Measurements from ENCODE around the gene ABCB11.
"Not testable (repeated sequence)": the region's sequence is repeated elsewhere in the genome, so short reads cannot be mapped to it uniquely, and the experiment has no call there.

The ABCB11 gene

GRCh38 chr2:169041594-169041993, 10.5 kb upstream of the ABCB11 start:
- no peak for DNase-seq

DNA sequence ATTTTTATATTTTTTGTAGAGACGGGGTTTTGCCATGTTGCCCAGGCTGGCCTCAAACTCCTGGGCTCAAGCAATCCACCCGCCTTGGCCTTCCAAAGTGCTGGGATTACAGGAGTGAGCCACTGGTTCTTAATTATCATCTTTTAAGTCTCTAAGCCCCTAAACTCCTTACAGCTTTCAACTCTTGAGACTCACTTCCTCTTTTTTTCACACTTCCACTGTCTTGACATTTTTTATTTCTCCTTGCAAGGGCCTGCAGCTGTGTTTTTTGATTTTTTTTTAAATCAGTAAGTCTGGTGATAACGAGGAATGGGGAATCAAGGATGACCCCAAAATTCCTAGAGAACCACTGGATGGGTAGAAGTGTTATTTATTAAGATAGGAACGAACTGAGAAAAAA, 8.6 kb upstream of the ABCB11 start:
- no peak for DNase-seq

DNA sequence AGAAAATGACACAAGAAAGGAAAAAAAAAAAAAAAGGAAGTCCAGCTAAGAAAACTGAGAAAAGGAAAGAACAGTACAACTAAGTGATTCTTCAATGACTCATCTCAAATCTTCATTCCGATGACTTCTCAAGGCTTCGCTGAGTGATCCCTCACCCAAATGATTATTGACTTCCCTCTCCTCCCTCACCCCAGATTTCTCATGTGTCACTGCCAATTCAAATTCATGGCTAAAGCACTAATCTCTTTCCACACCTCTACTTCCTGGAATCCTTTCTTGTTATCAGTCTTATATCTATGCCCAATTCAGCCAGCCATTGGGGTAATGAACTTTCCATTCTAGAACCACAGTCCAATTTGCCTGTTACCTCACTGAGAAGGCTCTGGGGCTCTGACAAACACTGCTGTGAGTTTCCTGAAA, 7.2 kb upstream of the ABCB11 start:
- DNase-seq, result no peak

- DNase-seq, result no peak
Observed at GRCh38 chr2:169036736-169037440, 5.8 kb upstream of the ABCB11 start.

DNA sequence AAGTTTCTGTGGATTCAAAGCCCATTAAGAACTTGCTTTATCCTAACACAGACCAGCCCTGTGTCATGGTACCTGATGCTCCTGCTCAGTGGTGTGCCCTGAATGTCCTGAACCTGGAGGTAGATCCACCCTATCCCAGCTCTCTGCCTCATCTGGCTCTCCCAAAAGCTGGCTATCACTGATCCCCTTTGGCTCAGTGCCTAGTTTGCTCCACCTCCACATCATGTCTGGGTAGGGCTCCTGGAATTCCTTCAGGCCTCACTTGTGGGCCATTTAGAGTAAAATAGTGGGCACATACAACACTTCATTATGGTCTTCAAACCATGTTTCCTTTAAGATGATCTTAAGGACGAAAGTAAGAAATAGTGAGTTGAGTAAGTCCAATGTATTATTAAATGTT, 4.8 kb upstream of the ABCB11 start:
- no peak for DNase-seq

DNA sequence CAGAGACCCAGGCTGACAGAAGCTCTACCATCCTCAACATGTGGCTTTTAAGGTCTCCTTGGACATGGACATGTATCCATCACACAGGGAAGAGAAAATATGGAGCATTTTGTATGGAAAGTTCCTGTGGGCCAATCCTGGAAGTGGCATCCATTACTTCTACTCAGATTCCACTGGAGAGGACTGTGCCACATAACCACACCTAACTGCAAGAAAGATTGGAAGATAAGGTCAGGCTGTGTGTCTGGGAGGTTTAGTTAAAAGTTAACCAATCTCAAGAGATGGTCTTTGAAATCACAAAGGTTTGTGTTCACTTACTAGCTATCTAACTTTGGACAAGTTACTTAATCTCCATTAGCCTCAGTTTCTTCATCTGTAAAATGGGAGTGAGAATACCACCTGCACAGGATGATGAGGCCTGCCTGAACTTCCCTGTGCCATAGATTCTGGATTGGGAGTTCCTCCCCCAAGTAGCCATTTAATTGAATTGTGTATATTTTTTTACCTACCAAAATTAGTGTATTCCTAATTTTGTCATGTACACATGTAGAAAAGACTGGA, 3.9 kb upstream of the ABCB11 start:
- no peak for DNase-seq

GRCh38 chr2:169034256-169034655, 3.1 kb upstream of the ABCB11 start:
- DNase-seq, result no peak

GRCh38 chr2:169029341-169029740, 1.8 kb downstream of the ABCB11 start:
- no peak for DNase-seq

- DNase-seq, result no peak
Observed at GRCh38 chr2:169027234-169027633, 3.9 kb downstream of the ABCB11 start.

GRCh38 chr2:169026056-169026455, 5.1 kb downstream of the ABCB11 start:
- no peak for DNase-seq

DNA sequence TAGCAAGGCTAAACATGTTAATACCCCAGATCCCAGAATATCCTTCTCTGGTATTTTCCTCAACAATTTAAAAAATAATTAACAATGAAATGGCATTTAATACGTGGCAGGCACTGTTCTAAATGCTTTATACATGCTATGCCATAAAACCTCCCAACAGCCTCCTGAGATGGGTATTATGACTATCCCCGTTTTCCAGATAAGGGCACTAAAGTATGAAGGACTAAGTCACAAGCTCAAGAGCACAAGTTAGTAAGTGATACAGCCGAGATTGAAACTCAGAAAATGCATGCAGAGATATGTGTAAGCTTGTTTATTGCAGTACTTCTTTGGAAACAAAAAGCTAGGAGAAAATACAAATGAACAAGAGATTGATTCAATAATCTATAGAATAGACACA, 8.0 kb downstream of the ABCB11 start:
- DNase-seq, result no peak

- no peak for DNase-seq
Observed at GRCh38 chr2:169018390-169018789, 12.7 kb downstream of the ABCB11 start.

DNA sequence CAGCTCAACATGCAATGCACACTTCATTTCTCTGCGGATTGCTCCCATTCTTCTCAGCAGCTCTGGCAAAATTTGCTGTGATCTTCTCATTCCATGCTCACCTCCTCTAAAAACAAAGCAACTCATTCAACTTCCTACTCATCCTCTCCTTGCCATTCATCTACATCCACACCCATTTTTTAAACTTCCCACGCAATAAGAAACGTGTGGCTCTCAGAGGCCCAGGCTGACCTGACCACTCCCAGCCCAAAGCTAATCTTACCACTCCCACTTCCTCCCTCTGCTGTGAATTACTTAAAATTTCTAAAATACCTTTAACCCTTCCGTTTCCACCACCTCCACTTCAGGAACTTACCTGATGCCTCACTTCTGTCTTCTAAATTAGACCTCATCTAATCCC, 15.2 kb downstream of the ABCB11 start:
- DNase-seq, result no peak

DNA sequence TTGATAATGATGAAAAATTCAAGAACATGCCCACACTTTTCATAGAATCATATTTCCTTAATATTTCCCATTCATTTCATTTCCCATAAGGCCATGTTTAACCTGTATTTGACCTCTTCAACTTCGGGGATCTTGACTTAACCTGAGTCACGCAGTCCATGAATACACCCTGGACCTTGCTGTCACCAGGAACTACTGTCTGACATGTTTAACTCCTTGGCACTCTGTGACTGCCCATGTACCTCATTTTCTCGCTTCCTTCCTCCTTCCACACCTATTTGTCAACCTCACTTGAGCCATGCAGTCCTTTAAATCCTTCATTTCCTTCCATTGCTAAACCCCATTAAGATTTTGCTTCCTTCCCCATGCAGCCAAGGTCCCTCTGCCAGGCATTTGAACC, 16.3 kb downstream of the ABCB11 start:
- no peak for DNase-seq

DNA sequence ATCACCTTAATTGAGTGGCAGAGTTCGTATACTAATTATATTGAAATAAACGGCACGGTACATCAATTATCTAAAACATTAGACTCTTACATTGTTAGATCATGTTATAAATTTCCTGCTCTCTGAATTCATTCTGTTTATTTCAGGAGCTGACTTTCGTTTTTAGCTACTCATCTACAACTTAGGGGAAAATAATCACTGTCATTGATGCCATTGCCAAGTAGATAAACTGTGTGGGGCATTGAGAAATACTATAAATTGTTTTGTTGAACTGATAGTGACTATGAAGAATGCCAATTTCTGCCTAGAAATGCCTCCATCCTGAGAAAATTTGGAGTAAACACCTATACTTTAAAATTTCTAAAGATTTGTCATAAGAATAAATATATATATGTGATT, 17.5 kb downstream of the ABCB11 start:
- no peak for DNase-seq

GRCh38 chr2:169012812-169013627, 18.1 kb downstream of the ABCB11 start:
- no peak for DNase-seq

GRCh38 chr2:169012191-169012792, 18.8 kb downstream of the ABCB11 start:
- DNase-seq, result not testable (repeated sequence)

DNA sequence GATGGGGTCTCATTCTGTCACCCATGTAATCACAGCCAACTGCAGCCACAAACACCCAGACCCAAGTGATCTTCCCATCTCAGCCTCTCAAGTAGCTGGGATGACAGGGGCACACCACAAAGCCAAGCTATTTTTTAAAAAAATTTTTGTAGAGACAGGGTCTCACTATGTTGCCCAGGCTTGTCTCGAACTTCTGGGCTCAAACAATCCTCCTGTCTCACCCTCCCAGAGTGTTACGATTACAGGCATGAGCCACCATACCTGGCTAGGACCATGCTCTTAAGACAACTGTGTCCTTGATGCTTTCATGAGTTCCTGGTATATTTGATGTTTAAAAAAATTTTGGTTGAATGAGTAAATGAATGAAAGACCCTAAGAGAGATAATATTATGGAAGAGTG, 19.4 kb downstream of the ABCB11 start:
- DNase-seq, result no peak

DNA sequence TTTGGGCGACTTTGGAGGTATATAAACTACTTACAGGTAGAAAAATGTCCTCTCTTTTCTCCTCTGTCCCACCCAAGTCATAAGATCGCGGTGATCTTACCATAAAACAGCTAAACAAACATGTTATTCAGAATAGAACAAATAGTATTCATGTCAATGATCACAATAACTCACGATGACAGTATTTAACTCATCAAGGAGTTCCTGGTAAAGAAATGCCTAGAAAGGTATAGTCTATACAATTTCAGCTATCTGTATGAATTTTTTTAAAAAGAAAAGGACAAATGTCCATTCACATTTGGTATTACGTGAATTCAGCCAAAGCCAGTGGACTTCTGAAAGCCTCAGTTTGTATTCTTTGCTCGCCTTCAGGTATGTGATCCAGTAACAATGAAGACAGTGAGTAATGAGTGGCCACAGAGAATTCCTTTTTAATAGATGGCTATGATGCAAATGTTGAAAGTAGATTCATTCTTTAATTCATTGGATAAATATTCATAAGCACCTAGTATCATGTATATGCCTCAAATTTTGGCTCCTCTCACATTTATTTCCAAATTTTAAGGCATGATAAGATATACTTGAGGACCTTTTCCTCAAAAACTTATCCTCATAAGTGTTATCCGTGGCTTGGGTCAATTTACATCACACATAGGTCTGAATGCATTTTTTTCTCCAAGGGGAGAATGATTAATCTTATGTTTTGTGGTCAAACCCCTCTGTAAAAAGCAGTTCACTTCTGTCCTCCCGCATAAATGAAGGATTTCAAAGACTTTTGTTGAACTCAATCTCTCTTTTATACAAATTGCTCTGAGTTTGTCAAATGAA, 20.3 kb downstream of the ABCB11 start:
- no peak for DNase-seq

DNA sequence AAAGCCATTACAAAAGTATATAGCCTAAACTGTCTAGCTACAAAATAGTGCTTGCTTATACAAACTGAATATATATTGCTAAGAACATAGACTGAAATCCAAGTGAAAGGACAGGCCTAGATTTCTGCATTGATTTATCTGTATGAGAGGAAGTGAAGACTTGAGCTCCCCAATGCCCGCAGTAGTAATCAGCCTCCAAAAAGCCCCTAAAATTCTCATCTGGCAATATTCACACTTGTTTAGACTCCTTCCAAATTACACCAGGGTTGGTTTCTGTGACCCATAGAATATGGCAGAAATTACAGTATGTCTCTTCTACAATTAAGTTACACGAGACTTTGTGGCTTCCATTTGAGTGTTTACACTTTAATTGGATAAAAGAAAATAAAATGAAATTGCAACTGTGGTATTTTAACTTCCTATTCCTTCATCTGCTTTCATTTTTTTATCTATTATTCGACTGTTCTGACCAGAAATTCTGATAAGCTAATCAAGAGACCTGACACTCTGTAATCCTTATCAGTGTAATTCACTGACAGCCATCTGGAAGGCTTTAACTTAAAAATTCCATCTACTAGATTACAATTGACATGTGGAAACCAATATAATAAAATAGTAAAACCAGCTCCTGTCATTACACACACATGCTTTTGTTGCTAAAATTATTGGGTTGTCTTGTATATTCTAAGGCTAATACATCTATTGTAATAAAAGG, 21.1 kb downstream of the ABCB11 start:
- no peak for DNase-seq

DNA sequence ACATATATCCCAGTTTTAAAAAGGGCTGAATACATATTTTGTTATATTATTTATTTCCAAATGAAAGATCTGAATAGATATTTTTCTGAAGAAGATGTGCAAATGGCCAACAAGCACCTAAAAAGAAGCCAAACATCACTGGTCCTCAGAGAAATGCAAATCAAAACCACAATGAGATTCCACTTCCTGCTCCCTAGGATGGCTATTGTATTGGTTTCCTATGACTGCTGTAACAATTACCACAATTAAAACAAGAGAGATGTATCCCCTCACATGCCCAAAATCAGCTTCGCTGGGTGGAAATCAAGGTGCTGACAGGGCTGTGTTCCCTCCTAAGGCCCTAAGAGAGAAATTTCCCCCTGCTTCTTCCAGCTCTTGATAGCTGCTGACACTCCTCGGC, 23.2 kb downstream of the ABCB11 start:
- no peak for DNase-seq

- DNase-seq, result no peak
Observed at GRCh38 chr2:169007356-169007755, 23.8 kb downstream of the ABCB11 start.

Measured in stimulated activated CD4-positive, alpha-beta T cell treated with anti-CD3 and anti-CD28 coated beads, Interleukin-4, amount 100 ng/mL, for 24 hours (primary cell).